Skeletal muscle tissue (tissue), 4 donors: ENCODE measurements around the gene FBXO4. TPM values are rescaled to one million over a fixed set of nuclear protein-coding genes. Genes with fewer than 3 reads are reported as not detected.
A peak's percentile ranks its signal among the peaks of the same experiment; 100 is the strongest.

ENCODE experiments used
- H3K27ac ChIP-seq: one replicate; pipeline ENCODE4 v1.7.0; 2013; ENCODE audit warnings: mild to moderate bottlenecking, low read depth, low read length, inconsistent platforms
- H3K27me3 ChIP-seq, 3 donors: one replicate each; pipeline ENCODE4 v1.7.0; 2013; ENCODE audit warnings: low read length in 3 of 3; ENCODE audit not compliant: control insufficient read depth in 3 of 3, insufficient read depth in 3 of 3
- H3K36me3 ChIP-seq, 3 donors: one replicate each; pipeline ENCODE4 v1.7.0; 2013; ENCODE audit warnings: low read length in 3 of 3; ENCODE audit not compliant: control insufficient read depth in 3 of 3, insufficient read depth in 3 of 3
- H3K4me1 ChIP-seq, 3 donors: one replicate each; pipeline ENCODE4 v1.7.0; 2013; ENCODE audit warnings: low read length in 3 of 3, mild to moderate bottlenecking in 3 of 3; ENCODE audit not compliant: control insufficient read depth in 3 of 3, insufficient read depth in 3 of 3
- H3K4me3 ChIP-seq, 3 donors: one replicate each; pipeline ENCODE4 v1.7.0; 2013; ENCODE audit warnings: low read length in 3 of 3
- H3K9ac ChIP-seq, 3 donors: one replicate each; pipeline ENCODE4 v1.7.0; 2013; ENCODE audit warnings: low read length in 3 of 3, mild to moderate bottlenecking in 3 of 3, moderate library complexity in 2 of 3, low read depth in 1 of 3
- H3K9me3 ChIP-seq, 3 donors: one replicate each; pipeline ENCODE4 v1.7.0; 2013; ENCODE audit warnings: low read length in 3 of 3; ENCODE audit not compliant: control insufficient read depth in 3 of 3
- total RNA-seq: library from RNA; depleted of rRNA; stranded (reverse); fragments of >200 nt; gene quantifications from one replicate; pipeline ENCODE4 v1.2.3, GENCODE V29; 2014
- donor health status: Osteomylitis.

FBXO4 gene
- total RNA-seq, 1 donor from 2014 or later = 8.4 TPM

DNA sequence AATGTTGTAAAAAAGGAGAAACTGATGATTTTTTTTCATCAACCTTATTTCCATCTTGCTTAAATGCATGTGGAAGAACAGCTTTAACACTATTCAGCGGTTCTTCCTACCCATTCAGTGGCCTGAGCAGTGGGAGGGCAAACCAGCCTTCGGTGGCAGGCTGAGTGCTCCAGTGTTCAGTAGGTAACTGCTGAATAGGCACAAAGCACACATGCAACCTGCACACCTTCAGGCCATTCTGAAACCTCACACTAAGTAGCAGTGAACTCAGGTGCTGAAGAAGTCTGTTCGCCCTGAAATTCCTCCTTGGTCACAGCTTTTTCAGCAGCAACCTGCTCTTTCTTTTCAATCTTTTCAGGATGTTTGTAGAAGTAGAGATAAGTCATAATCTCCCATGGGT is 26.1 kb downstream of the FBXO4 start:
- Histone ChIP-seq H3K9ac (no peak overlapping the region), H3K27me3 (no peaks in the 10 kb centered on the region), H3K27ac (no peak overlapping the region), H3K9me3 (peaks cover 0 to 2% (median 0%) of the 10 kb centered on the region in 3 donors), H3K4me1 (no peaks in the 10 kb centered on the region), H3K36me3 (no peaks in the 10 kb centered on the region), H3K4me3 (no peak overlapping the region)

GRCh38 chr5:41954286-41954685 is 29.2 kb downstream of the FBXO4 start:
- no peak overlapping the region for H3K27ac ChIP-seq
- no peaks in the 10 kb centered on the region for H3K27me3 ChIP-seq
- H3K36me3 ChIP-seq = no peaks in the 10 kb centered on the region
- peaks cover 2 to 7% (median 2%) of the 10 kb centered on the region in 3 donors for H3K9me3 ChIP-seq
- H3K4me3 ChIP-seq = no peak overlapping the region
- no peak overlapping the region for H3K9ac ChIP-seq
- H3K4me1 ChIP-seq = no peaks in the 10 kb centered on the region

DNA sequence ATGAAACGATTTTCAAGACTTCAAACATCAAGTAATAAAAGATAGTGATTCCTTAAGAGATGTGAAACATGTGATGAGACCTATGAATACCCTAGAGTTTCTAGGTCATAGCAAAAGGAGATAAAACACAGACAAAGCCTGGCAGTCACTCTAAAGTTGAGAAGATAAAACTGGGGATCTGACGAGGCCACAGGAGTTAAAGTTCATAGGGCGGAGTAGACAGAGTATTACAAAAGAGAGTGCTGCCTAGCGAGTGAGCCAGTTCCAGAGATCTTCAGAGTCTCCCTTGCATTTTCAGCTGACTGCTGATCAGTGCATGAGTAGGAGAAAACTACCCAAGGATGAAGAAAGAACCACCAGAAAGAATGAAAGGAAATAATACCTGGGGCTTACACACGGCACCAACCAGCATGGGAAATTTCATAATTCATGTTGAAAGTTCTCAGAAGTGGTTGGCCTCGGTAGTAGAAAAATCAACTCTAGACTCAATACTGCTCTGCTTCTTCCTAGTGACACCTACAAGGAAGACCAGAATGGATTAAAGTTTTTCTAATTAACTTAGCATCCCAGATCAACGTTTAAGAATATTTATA is 30.4 kb downstream of the FBXO4 start:
- H3K27ac ChIP-seq = no peak overlapping the region
- H3K4me3 ChIP-seq = no peak overlapping the region
- H3K9ac ChIP-seq = no peak overlapping the region
- no peaks in the 10 kb centered on the region for H3K27me3 ChIP-seq
- no peaks in the 10 kb centered on the region for H3K36me3 ChIP-seq
- H3K4me1 ChIP-seq = no peaks in the 10 kb centered on the region
- H3K9me3 ChIP-seq = peaks cover 2 to 8% (median 3%) of the 10 kb centered on the region in 3 donors

GRCh38 chr5:41956943-41957342 is 31.9 kb downstream of the FBXO4 start:
- no peaks in the 10 kb centered on the region for H3K27me3 ChIP-seq
- no peak overlapping the region for H3K4me3 ChIP-seq
- H3K27ac ChIP-seq = no peak overlapping the region
- no peaks in the 10 kb centered on the region for H3K36me3 ChIP-seq
- no peaks in the 10 kb centered on the region for H3K4me1 ChIP-seq
- peaks cover 7 to 15% (median 9%) of the 10 kb centered on the region in 3 donors for H3K9me3 ChIP-seq
- H3K9ac ChIP-seq = no peak overlapping the region

DNA sequence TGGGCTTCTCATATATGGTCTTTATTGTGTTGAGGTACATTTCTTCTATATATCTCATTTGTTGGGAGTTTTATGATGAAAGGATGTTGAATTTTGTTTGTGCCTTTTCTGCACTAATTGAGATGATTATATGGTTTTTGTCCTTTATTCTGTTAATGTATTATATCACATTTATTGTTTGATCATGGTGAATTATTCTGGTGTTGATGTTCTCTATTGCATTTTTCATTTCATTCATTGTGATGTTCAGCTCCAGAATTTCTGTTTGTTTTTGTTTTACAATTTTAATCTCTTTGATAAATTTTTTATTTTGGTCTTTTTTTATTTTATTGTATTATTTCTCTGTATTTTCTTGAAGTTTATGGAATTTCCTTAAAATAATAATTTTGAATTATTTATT is 35.4 kb downstream of the FBXO4 start:
- Histone ChIP-seq H3K9ac (no peak overlapping the region), H3K27me3 (no peaks in the 10 kb centered on the region), H3K4me3 (no peak overlapping the region), H3K27ac (no peak overlapping the region), H3K9me3 (peaks cover 7 to 15% (median 9%) of the 10 kb centered on the region in 3 donors), H3K4me1 (no peaks in the 10 kb centered on the region), H3K36me3 (no peaks in the 10 kb centered on the region)

- Histone ChIP-seq H3K9ac (no peak overlapping the region), H3K9me3 (peaks cover 7 to 15% (median 9%) of the 10 kb centered on the region in 3 donors)
Observed at GRCh38 chr5:41961736-41962135, 36.7 kb downstream of the FBXO4 start.

DNA sequence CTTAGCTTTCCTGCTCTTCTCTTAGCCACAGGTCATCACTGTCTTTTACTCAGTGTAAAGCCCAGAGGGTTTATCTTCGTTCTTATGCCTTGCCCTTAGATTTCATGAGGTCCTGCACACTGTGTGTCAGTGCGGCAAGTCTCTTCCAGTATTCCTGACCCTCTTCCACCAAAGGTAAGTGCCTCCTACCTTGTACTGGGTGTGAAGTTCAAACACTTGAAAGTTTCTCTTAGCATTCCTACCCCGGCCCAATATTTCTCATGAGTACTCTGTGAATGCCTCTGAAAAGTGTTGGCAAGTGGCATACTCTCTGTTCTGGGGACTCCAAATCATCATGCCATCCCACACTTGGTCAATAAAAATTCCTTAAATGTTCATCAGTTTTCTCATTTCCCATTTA is 37.4 kb downstream of the FBXO4 start:
- Histone ChIP-seq H3K9me3 (peaks cover 7 to 15% (median 9%) of the 10 kb centered on the region in 3 donors), H3K27ac (no peak overlapping the region), H3K4me3 (no peak overlapping the region), H3K9ac (no peak overlapping the region), H3K27me3 (no peaks in the 10 kb centered on the region), H3K36me3 (no peaks in the 10 kb centered on the region), H3K4me1 (no peaks in the 10 kb centered on the region)

More at GRCh38 chr5:41961736-41962135, 36.7 kb downstream of the FBXO4 start:
- no peak overlapping the region for H3K4me3 ChIP-seq
- no peak overlapping the region for H3K27ac ChIP-seq
- H3K4me1 ChIP-seq = no peaks in the 10 kb centered on the region
- H3K36me3 ChIP-seq = no peaks in the 10 kb centered on the region
- H3K27me3 ChIP-seq = no peaks in the 10 kb centered on the region

GRCh38 chr5:41966401-41967105 is 41.5 kb downstream of the FBXO4 start:
- peaks cover 0 to 2% (median 0%) of the 10 kb centered on the region in 3 donors for H3K9me3 ChIP-seq
- H3K9ac ChIP-seq = no peak overlapping the region
- no peaks in the 10 kb centered on the region for H3K4me1 ChIP-seq
- no peaks in the 10 kb centered on the region for H3K27me3 ChIP-seq
- no peak overlapping the region for H3K4me3 ChIP-seq
- no peak overlapping the region for H3K27ac ChIP-seq
- no peaks in the 10 kb centered on the region for H3K36me3 ChIP-seq

DNA sequence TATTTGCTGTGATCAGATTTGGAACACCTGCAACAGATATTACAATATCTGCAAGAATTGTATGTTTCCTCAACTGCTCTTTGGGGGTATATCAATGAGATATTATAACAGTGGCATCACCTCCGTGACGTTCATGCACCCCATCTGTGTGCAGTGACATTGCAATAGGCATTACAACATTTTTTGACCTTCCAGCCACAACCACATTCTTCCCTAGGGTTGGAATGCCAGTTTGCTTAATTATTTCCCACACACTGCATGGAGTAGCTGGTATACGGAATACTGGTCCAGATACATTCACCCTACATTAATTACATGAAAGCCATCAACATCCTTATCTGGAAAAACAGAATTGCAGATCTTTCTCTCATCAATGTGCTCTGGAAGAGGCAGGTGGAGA is 42.3 kb downstream of the FBXO4 start:
- H3K36me3 ChIP-seq = no peaks in the 10 kb centered on the region
- no peak overlapping the region for H3K27ac ChIP-seq
- H3K4me1 ChIP-seq = no peaks in the 10 kb centered on the region
- H3K4me3 ChIP-seq = no peak overlapping the region
- no peaks in the 10 kb centered on the region for H3K9me3 ChIP-seq
- no peak overlapping the region for H3K9ac ChIP-seq
- H3K27me3 ChIP-seq = no peaks in the 10 kb centered on the region

GRCh38 chr5:41968153-41968723 is 43.2 kb downstream of the FBXO4 start:
- no peak overlapping the region for H3K9ac ChIP-seq

More at GRCh38 chr5:41968153-41968723, 43.2 kb downstream of the FBXO4 start:
- no peaks in the 10 kb centered on the region for H3K27me3 ChIP-seq
- no peak overlapping the region for H3K27ac ChIP-seq
- H3K9me3 ChIP-seq = no peaks in the 10 kb centered on the region
- H3K4me1 ChIP-seq = no peaks in the 10 kb centered on the region
- peak overlapping the region in 1 of 3 donors; percentile 14 for H3K4me3 ChIP-seq
- no peaks in the 10 kb centered on the region for H3K36me3 ChIP-seq
